HG02623 (cell line): ENCODE results near the gene SLC26A11.
"Not testable (repeated sequence)": the region's sequence is repeated elsewhere in the genome, so short reads cannot be mapped to it uniquely, and the experiment has no call there.

Source experiments
- ATAC-seq: cut with Tn5 transposase; IDR thresholded peaks from one replicate; pipeline ENCODE4 v1.9.1; 2021; ENCODE audit warnings: moderate library complexity; ENCODE audit not compliant: unreplicated experiment

SLC26A11 gene

DNA sequence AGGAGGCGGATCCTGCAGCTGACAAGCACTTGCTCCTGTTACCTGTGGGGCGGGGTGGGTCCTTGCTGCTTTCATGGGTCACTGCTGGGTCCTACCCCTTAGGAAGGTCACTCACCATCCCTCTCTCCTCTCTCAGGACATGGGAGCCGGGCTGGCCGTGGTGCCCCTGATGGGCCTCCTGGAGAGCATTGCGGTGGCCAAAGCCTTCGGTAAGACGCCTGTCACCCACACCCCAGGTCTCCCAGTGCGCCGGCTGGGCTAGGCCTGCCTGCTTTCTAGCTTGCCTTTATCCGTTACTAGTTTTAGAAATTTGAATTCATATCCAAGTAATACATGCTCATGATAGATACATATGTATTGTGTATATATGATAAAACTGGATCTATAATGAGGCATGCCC is 17.2 kb downstream of the SLC26A11 start:
- ATAC-seq: no peak

DNA sequence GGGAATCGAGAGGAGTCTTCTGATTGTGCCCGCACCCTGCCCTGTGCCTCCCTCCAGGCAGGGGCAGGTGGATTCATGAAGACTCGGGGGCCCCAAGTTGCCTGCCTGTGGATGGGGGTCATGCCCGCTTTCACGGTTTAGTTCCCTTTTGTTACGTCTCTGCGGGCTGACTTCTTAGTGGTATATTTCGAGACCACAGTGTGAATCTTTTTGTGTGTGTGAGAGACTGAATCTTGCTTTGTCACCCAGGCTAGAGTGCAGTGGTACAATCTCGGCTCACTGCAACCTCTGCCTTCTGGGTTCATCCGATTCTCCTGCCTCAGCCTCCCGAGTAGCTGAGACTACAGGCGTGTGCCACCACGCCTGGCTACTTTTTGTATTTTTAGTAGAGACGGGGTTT is 22.3 kb downstream of the SLC26A11 start:
- no peak for ATAC-seq

DNA sequence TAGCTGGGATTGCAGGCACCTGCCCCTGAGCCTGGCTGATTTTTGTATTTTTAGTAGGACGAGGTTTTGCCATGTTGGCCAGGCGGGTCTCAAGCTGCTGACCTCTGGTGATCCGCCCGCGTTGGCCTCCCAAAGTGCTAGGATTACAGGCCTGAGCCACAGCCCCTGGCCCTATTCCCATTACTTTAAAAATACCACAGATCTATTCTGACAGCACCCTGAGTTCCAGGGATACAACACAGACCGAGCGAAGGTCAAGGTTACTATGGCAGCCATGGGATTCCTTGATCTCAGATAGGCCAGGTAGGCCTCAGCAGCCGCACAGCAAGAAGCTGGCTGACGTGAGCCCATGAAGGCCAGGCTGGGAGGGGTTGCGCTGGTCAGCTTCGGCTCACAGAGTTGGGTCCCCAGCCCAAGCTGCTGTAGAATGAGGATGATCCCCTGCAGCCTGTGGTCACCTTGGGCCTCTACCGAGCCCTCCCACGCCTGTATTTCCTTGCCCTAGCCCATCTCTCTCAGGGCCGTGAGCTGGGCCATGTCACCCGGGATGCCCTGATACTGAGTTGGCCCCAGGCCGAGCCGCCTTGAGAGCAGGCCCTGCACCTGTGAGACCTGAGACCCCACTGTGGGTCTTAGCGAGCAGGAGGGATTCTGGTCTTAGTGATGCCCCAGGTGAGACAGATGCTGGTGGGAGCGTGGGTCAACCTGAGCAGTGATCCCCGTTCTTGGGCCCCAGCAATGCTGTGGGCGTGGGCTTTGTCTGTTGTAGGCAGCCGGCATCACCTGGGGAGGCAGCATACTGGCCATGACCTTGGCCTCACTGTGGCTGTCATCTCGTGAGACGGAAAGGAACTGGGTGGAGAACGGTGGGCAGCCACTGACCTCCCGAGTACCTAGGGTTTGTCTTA is 23.6 kb downstream of the SLC26A11 start:
- ATAC-seq: no peak

DNA sequence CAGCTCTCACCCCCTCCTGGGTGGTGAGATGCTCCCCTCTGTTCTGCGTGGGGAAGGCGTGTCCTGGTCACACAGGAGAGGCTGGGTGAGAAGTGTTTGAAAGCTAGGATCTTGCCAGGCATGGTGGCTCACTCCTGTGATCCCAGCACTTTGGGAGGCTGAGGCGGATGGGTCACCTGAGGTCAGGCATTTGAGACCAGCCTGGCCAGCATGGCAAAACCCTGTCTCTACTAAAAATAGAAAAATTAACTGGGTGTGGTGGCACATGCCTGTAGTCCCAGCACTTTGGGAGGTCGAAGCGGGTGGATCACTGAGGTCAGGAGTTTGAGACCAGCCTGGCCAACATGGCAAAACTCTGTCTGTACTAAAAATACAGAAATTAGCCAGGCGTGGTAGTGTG is 24.2 kb downstream of the SLC26A11 start:
- ATAC-seq: not testable (repeated sequence)

DNA sequence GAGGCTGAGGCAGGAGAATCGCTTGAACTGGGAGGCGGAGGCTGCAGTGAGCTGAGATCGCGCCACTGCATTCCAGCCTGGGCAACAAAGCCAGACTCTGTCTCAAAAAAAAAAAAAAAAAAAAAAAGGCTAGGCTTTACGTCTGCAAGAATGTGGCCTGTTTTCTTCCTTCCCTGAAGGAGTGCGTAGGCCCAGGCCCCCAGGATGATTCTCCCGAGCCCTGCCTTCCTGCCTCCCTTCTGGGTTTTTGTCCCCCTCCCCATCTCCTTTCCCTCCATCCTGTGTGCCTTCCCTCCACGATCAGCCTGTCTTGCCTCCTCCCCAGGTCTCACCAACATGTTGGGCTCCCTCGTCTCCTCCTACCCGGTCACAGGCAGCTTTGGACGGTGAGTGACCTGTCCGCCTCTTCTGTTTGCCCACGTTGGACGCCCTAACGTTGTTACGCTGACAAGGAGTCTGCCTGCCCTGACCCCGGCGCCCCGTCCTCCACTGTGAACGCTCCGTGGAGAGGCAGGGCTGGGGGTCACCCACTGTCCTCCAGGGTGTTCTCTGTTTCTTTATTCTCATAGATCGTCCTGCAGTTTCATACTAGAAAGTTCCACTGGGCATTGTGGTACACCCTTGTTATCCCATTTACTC is 24.8 kb downstream of the SLC26A11 start:
- ATAC-seq: no peak

DNA sequence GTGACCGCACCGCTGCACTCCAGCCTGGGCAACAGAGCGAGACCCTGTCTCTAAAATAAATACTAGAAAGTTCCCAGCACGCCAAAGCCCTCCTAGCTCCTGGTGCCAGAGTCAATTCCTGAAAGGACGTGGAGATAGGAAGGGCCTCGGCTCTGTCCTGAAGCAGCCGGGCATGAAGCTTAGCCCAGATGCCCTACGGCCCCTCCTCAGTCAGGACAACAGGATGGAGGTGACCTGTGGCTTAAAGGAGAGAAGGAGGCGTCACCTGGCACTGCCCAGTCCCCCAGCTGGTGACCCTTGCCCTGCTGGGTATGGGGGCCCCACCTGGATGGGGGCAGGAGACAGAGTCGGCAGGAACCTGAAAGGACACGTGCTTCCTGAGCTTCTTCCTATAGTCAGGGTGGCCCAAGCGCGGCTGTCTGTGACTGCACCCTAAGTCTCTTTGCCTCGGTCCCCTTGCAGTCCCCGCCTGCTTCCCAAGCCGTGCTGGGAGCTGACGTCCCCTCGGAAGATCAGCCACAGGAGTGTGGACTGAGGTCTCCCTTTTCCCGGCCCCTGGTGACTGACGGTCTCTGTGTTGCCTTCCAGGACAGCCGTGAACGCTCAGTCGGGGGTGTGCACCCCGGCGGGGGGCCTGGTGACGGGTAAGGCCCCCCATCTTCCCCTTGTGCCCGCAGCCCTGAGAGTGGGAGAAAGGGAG is 25.5 kb downstream of the SLC26A11 start:
- no peak for ATAC-seq

DNA sequence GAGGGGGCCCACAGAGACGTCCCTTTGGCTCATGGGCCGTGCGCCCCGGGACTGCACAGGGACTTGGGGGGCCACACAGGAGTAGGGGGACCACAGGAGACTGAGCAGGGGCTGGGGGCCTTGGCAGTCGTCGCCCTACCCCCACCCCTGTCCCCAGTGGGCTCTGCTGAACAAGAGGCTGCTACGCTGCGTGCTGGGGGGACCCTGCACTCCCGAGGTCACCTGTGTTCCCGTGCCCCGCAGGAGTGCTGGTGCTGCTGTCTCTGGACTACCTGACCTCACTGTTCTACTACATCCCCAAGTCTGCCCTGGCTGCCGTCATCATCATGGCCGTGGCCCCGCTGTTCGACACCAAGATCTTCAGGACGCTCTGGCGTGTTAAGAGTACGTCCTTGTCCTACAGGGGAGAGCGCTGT is 26.0 kb downstream of the SLC26A11 start:
- no peak for ATAC-seq

DNA sequence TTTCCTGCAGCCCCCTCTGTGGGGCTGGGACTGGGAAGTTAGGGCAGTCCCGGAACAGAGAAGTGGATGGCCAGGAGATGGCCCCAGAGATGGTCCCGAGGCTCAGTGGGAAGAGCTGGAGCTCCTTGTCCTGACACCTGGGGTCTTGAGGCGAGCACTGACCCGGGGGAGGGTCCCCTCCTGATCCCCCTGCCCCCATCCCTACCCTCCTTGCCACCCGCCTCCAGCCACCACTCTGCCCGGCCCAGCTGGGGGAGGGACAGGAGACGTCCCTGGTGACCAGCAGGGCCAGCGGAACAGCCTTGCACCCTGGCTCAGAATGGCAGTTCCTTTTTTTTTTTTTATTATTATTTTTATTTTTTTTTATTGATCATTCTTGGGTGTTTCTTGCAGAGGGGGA is 26.5 kb downstream of the SLC26A11 start:
- ATAC-seq: no peak

DNA sequence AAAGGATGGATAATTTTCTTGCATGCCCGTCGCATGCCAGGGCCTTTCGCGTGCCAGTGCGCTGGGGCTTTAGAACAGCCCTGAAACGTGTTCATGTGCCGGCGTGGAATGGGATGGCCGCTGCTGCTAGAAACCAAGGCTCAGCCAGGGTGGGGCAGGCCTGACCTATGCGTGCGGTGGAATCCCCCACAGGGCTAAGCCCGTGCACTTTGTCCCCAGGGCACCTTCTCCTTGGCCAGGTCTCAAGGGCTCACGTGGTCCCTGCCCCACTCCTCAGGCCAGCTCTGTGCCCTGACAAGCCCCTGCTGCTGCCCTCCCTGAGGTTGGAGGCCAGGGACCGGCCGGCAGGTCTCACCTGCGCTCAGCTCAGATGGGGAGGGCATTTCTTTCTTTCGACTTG is 27.3 kb downstream of the SLC26A11 start:
- ATAC-seq: no peak

DNA sequence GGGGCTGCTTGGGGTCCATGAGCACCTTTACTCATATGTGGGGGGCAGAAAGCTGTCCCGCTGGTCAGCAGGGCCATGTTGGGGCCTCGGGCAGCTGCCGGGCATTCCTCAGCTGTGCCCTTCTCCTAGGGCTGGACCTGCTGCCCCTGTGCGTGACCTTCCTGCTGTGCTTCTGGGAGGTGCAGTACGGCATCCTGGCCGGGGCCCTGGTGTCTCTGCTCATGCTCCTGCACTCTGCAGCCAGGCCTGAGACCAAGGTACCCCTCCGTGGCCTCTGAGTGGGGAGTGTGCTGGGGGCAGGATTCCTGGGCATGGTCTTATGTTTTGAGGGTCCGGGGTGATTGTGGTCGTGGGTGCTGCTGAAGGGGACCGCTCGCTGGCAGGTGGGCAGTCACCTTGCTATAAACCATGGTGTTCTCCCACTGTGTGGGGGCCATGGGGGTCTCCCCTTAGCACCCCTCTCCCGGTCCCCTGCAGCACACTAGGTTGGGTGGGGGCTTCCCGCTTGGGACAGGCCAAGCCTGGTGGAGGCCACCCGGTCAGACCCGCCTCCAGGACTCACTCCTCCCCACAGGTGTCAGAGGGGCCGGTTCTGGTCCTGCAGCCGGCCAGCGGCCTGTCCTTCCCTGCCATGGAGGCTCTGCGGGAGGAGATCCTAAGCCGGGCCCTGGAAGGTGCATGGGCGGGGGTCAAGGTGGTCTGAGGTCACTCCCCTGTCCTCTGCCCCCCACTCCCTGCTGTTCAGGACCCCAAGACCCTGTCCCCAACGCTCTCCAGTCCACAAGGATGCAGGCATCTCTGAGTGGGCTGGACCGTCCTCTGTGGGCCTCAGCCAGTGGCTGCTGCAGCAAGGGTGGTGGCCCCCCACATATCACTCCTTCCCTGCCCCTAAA is 28.0 kb downstream of the SLC26A11 start:
- ATAC-seq: no peak

DNA sequence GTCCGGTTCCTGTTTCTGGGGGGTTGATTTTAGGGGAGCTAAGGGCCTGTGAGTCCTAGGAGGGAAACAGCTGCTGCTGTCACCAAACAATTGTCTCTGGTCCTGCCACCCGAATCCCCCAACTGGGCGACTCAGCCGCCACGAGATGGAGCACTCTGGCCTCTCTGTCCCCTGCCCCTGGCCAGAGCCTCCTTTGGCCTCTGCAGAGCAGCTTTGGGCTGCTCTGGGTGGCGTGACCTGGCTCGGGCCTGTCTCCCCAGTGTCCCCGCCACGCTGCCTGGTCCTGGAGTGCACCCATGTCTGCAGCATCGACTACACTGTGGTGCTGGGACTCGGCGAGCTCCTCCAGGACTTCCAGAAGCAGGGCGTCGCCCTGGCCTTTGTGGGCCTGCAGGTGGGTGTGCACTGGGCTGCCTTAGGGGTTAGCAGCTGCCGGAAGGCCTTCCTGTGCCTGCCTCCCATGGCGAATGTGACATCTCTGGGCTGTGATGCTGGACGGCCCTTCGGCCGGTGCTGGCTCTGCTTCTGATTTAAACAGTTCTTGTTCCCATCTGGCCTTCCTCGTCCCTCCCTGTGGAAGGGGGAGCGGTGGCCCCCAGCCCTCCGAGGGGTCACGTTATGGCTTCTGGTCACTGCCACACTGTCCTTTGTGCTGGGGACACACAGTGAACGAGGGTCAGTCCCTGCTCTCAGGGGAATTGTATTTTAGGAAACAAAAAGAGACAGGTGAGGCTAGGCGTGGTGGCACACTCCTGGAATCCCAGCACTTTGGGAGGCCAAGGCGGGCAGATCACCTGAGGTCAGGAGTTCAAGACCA is 28.9 kb downstream of the SLC26A11 start:
- no peak for ATAC-seq

DNA sequence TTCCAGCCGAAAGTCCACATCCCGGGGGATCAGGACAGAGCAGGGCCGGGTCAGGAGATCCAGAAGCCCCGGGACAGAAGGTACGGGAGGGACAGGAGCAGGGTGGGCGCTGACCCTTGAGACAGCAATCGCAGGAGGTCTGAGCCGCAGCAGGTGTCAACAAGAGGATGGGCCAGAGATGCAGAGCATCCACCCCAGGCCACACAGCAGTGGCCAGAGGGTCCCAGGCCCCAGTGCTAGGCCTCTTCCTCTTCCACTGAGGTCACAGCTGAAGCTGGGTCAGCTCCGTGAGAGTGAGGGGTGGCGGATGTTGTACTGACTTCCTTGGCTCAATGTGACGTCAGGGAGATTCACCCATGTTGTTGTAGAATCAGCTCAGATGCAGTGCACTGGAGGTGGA is 31.7 kb downstream of the SLC26A11 start:
- no peak for ATAC-seq

DNA sequence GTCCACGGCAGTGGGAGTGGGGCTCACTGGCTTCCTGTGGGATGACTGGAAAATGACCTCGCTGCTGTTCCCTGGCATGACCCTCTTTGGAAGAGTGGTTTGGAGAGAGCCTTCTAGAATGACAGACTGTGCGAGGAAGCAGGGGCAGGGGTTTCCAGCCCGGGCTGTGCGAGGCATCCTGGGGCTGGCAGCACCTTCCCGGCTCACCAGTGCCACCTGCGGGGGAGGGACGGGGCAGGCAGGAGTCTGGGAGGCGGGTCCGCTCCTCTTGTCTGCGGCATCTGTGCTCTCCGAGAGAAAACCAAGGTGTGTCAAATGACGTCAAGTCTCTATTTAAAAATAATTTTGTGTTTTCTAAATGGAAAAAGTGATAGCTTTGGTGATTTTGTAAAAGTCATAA is 32.6 kb downstream of the SLC26A11 start:
- ATAC-seq: no peak

DNA sequence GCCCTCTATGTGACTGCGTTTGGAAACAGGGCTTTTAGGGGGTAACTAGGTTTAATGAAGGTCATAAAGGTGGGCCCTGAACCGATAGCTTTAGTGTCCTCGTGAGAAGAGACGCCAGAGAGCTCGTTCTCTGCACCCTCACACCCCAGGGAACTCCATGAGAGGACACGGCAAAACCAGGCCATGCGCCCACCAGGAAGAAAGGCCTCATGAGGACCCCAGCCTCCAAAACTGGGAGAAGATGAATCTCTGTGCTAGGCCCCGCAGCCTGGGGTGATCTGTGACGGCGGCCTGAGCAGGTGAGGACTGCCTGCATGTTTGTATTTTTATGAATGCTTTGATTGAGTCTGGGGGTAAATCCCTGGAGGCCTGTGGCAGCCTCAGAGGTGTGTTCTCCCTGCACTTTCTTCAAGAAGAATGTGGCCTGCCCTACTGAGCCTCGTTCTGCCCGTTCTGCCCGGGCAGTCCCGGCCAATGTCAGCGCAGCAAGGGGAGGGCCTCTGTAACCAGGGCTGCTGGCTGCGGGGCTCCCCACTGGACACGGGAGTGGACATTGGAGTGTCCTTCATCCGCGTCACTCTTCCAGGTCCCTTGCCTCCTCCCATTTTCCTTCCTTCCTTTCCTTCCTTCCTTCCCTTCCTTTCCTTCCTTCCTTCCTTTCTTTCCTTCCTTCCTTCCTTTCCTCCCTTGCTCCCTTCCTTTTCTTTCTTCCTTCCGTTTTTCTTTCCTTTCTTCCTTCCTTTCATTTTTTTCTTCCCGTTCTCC is 33.6 kb downstream of the SLC26A11 start:
- no peak for ATAC-seq

DNA sequence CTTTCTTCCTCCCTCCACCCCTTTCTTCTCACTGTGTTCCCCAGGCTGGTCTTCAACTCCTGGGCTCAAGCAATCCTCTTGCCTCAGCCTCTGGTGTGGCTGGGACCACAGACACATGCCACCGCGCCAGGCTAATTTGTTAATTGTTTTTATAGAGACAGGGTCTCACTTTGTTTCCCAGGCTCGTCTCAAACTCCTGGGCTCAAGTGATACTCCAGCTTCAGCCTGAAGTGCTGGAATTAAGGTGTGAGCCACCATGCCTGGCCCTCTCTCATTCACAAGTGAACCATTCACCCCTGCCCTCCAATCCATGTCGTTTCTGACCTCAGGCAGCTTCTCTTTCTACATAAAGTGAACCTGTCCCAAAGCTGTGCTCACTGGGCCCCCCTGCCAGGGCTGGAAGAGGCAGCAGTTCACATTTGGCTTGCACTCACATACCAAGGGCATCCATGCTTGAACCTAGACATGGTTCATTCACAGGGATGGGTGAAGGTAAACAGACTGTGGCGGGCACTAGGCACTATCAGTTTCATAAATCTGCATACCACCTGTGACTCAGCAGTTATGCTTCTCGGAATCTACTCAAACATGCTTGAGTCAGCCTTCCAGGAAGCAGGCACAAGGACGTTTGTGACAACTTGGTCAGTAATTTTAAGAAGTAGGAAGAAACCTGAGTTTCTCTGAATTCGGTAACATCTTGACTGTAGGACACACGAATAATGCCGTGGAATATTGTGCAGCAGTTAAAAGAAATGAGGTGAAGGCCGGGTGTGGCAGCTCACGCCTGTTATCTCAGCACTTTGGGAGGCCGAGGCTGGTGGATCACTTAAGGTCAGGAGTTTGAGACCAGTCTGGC is 34.4 kb downstream of the SLC26A11 start:
- peak; percentile 46 for ATAC-seq

DNA sequence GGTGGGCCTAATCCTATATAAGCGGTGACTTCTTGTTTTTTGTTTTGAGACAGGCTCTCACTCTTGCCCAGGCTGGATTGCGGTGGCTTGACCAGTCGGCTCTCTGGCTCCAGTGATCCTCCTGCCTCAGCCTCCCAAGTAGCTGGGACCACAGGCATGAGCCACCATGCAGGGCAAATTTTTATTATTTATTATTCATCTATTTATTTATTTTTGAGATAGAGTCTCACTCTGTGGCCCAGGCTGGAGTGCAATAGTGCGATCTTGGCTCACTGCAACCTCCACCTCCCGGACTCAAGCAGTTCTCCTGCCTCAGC is 35.8 kb downstream of the SLC26A11 start:
- ATAC-seq: no peak

DNA sequence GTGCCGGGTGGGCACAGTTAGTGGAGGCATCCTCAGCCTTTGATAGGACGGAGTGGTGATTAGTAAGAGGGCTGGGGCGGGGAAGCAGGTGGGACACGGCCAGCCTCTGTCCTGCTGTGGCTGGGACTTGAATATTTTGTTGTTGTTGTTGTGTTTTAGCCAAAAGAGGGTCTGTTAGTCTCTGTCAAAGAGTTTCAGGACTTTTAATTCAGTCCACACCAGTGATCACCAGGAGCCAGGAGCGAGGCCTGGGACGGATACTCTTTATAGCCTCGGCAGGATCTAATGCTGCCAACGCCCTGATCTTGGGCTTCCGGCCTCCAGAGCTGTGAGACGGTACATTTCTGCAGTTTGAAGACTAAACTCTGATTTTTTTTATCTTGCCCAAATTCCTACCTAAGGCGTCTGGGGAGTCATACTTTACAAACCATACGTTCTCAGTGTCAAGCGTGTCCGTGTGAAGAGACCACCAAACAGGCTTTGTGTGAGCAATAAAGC is 37.5 kb downstream of the SLC26A11 start:
- no peak for ATAC-seq

DNA sequence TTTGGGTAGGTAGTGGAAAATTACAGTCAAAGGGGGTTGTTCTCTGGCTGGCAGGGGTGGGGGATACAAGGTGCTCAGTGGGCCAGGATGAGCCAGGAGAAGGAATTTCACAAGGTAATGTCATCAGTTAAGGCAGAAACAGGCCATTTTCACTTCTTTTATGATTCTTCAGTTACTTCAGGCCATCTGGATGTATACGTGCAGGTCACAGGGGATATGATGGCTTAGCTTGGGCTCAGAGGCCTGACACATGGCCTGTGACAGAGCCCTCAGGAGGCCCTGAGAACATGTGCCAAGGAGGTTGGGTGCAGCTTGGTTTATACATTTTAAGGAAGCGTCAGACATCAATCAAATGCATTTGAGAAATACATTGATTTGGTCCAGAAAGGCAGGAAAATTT is 38.1 kb downstream of the SLC26A11 start:
- not testable (repeated sequence) for ATAC-seq
